HepG2 (cell line): ENCODE measurements around the gene KIF22. TPM values are rescaled to one million over a fixed set of nuclear protein-coding genes. Genes with fewer than 3 reads are reported as not detected.
A peak's percentile ranks its signal among the peaks of the same experiment; 100 is the strongest.

Experiments
- AGO2 ChIP-seq: fragments of 200-400 bp; formaldehyde crosslinking; optimal IDR thresholded peaks from 2 replicates; pipeline ENCODE3; 2017; ENCODE audit warnings: mild to moderate bottlenecking, low read depth, low read length, moderate library complexity
- BCL6 ChIP-seq: IDR thresholded peaks from 2 replicates; pipeline ENCODE4 v1.6.1; 2016; ENCODE audit warnings: missing genetic modification reagents, missing compliant biosample characterization
- KDM4B ChIP-seq: sonication (generic); formaldehyde crosslinking; IDR thresholded peaks from 2 replicates; pipeline ENCODE4 v1.4.0; 2020; ENCODE audit warnings: missing genetic modification reagents
- KLF12 ChIP-seq: sonication (generic); formaldehyde crosslinking; IDR thresholded peaks from 2 replicates; pipeline ENCODE4 v1.4.0; 2020; ENCODE audit warnings: missing genetic modification reagents, borderline replicate concordance
- MTF2 ChIP-seq: sonication (generic); formaldehyde crosslinking; IDR thresholded peaks from 2 replicates; pipeline ENCODE4 v1.5.0; 2020; ENCODE audit warnings: missing genetic modification reagents, borderline replicate concordance
- PAX8 ChIP-seq: sonication (generic); formaldehyde crosslinking; IDR thresholded peaks from 2 replicates; pipeline ENCODE4 v1.8.0; 2022; ENCODE audit warnings: mild to moderate bottlenecking, missing genetic modification reagents, borderline replicate concordance
- RAD21 ChIP-seq: fragments of 450-650 bp; formaldehyde crosslinking; IDR thresholded peaks from 2 replicates; pipeline ENCODE4 v1.5.0; 2020; ENCODE audit warnings: mild to moderate bottlenecking
- RARA ChIP-seq: IDR thresholded peaks from 2 replicates; pipeline ENCODE4 v1.6.1; 2016; ENCODE audit warnings: missing genetic modification reagents, missing compliant biosample characterization
- SAP130 ChIP-seq: IDR thresholded peaks from 2 replicates; pipeline ENCODE4 v1.6.1; 2016; ENCODE audit warnings: low read depth
- SOX13 ChIP-seq, 3 experiments: fragments of 450-650 bp in 1 of 3; sonication (generic) in 1 of 3; formaldehyde crosslinking in 1 of 3; IDR thresholded peaks in 2 of 3; conservative IDR thresholded peaks in 1 of 3; 2 replicates each; pipeline versions ENCODE4 v1.5.0 to v1.6.1; 2016 to 2020; ENCODE audit warnings: antibody characterized with exemption in 1 of 3, mild to moderate bottlenecking in 1 of 3, missing compliant biosample characterization in 1 of 3, missing genetic modification reagents in 1 of 3, moderate library complexity in 1 of 3
- SOX6 ChIP-seq, 2 experiments: fragments of 450-650 bp in 1 of 2; sonication (generic) in 1 of 2; formaldehyde crosslinking in 1 of 2; IDR thresholded peaks; 2 replicates each; pipeline versions ENCODE4 v1.4.0 to v1.6.1; 2017 to 2020; ENCODE audit warnings: antibody characterized with exemption in 1 of 2, mild to moderate bottlenecking in 1 of 2, missing genetic modification reagents in 1 of 2
- TEAD3 ChIP-seq: optimal IDR thresholded peaks from 2 replicates; pipeline ENCODE3; 2016; ENCODE audit warnings: borderline replicate concordance
- ZKSCAN8 ChIP-seq: IDR thresholded peaks from 2 replicates; pipeline ENCODE4 v1.6.1; 2016; ENCODE audit warnings: borderline replicate concordance, missing genetic modification reagents, missing compliant biosample characterization
- ZNF160 ChIP-seq: sonication (generic); formaldehyde crosslinking; IDR thresholded peaks from 2 replicates; pipeline ENCODE4 v1.8.0; 2022; ENCODE audit warnings: mild to moderate bottlenecking, inconsistent platforms, missing genetic modification reagents
- ZNF274 ChIP-seq: sonication (generic); formaldehyde crosslinking; IDR thresholded peaks from 2 replicates; pipeline ENCODE4 v1.5.1; 2020; ENCODE audit warnings: mild to moderate bottlenecking, missing genetic modification reagents
- ZNF549 ChIP-seq: sonication (generic); formaldehyde crosslinking; IDR thresholded peaks from 2 replicates; pipeline ENCODE4 v1.5.0; 2020; ENCODE audit warnings: missing genetic modification reagents
- ZNF607 ChIP-seq: sonication (generic); formaldehyde crosslinking; IDR thresholded peaks from 2 replicates; pipeline ENCODE4 v1.5.1; 2020; ENCODE audit warnings: missing genetic modification reagents, mild to moderate bottlenecking, borderline replicate concordance
- ZNF720 ChIP-seq: sonication (generic); formaldehyde crosslinking; IDR thresholded peaks from 2 replicates; pipeline ENCODE4 v1.4.0; 2020; ENCODE audit warnings: missing genetic modification reagents
- ZNF790 ChIP-seq: sonication (generic); formaldehyde crosslinking; IDR thresholded peaks from 2 replicates; pipeline ENCODE4 v1.8.0; 2022; ENCODE audit warnings: missing genetic modification reagents, mild to moderate bottlenecking, borderline replicate concordance
- polyA plus RNA-seq, 8 experiments: library from polyadenylated mRNA; depleted of rRNA in 3 of 8; stranded (reverse) in 7 of 8; unstranded in 1 of 8; fragments of >200 nt; fragmentation: Illumina TruSeq in 4 of 8; extraction: Trizol in 4 of 8; gene quantifications; 2 replicates each; pipeline versions ENCODE4 v1.2.1 to v1.2.3, GENCODE V29; 2011 to 2016; ENCODE audit warnings: low read depth in 4 of 8, missing spikeins in 1 of 8, mixed read lengths in 1 of 8; ENCODE audit not compliant: insufficient read depth in 1 of 8
- total RNA-seq, 5 experiments: library from RNA; depleted of rRNA; stranded (reverse); fragments of >200 nt; fragmentation: Illumina TruSeq; extraction: Trizol; gene quantifications; 2 replicates each; pipeline ENCODE4 v1.2.3, GENCODE V29; 2016; ENCODE audit warnings: low read depth in 1 of 5
- TF ChIP-seq, protein P1 (sequence below): sonication (generic); formaldehyde crosslinking; IDR thresholded peaks from 2 replicates; pipeline ENCODE4 v1.4.0; 2020; ENCODE audit warnings: missing genetic modification reagents, borderline replicate concordance
- TF ChIP-seq, protein P2 (sequence below): sonication (generic); formaldehyde crosslinking; IDR thresholded peaks from 2 replicates; pipeline ENCODE4 v1.4.0; 2020; ENCODE audit warnings: missing genetic modification reagents
- TF ChIP-seq, protein P3 (sequence below): IDR thresholded peaks from 2 replicates; pipeline ENCODE4 v1.6.1; 2012; ENCODE audit warnings: low read length, improper control_type of control experiment

Gene KIF22
- total and polyA plus RNA-seq, 2 of the 13 experiments (the other 11 are each of a cell fraction or from before 2014, with no cell fraction given) = 95.8 to 118 TPM

DNA sequence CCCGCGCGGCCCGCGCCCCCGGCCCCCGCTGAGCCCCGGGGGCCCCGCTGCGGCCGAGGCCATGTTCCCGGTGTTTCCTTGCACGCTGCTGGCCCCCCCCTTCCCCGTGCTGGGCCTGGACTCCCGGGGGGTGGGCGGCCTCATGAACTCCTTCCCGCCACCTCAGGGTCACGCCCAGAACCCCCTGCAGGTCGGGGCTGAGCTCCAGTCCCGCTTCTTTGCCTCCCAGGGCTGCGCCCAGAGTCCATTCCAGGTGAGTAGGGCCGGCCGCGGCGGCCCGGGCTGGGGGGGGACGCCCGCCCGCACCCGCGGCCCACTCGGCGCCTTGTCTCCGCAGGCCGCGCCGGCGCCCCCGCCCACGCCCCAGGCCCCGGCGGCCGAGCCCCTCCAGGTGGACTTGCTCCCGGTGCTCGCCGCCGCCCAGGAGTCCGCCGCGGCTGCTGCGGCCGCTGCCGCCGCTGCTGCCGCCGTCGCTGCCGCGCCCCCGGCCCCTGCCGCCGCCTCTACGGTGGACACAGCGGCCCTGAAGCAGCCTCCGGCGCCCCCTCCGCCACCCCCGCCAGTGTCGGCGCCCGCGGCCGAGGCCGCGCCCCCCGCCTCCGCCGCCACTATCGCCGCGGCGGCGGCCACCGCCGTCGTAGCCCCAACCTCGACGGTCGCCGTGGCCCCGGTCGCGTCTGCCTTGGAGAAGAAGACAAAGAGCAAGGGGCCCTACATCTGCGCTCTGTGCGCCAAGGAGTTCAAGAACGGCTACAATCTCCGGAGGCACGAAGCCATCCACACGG, 16.3 kb downstream of the KIF22 start (continued):
- TF ChIP-seq, protein P1, sequence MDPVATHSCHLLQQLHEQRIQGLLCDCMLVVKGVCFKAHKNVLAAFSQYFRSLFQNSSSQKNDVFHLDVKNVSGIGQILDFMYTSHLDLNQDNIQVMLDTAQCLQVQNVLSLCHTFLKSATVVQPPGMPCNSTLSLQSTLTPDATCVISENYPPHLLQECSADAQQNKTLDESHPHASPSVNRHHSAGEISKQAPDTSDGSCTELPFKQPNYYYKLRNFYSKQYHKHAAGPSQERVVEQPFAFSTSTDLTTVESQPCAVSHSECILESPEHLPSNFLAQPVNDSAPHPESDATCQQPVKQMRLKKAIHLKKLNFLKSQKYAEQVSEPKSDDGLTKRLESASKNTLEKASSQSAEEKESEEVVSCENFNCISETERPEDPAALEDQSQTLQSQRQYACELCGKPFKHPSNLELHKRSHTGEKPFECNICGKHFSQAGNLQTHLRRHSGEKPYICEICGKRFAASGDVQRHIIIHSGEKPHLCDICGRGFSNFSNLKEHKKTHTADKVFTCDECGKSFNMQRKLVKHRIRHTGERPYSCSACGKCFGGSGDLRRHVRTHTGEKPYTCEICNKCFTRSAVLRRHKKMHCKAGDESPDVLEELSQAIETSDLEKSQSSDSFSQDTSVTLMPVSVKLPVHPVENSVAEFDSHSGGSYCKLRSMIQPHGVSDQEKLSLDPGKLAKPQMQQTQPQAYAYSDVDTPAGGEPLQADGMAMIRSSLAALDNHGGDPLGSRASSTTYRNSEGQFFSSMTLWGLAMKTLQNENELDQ (CRISPR knock-in tag) = no peak
- TF ChIP-seq ZNF720 = no peak
- TF ChIP-seq MTF2 (CRISPR knock-in tag) = no peak
- TF ChIP-seq, protein P2, sequence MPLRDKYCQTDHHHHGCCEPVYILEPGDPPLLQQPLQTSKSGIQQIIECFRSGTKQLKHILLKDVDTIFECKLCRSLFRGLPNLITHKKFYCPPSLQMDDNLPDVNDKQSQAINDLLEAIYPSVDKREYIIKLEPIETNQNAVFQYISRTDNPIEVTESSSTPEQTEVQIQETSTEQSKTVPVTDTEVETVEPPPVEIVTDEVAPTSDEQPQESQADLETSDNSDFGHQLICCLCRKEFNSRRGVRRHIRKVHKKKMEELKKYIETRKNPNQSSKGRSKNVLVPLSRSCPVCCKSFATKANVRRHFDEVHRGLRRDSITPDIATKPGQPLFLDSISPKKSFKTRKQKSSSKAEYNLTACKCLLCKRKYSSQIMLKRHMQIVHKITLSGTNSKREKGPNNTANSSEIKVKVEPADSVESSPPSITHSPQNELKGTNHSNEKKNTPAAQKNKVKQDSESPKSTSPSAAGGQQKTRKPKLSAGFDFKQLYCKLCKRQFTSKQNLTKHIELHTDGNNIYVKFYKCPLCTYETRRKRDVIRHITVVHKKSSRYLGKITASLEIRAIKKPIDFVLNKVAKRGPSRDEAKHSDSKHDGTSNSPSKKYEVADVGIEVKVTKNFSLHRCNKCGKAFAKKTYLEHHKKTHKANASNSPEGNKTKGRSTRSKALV (CRISPR knock-in tag) = no peak
- TF ChIP-seq, protein P3, sequence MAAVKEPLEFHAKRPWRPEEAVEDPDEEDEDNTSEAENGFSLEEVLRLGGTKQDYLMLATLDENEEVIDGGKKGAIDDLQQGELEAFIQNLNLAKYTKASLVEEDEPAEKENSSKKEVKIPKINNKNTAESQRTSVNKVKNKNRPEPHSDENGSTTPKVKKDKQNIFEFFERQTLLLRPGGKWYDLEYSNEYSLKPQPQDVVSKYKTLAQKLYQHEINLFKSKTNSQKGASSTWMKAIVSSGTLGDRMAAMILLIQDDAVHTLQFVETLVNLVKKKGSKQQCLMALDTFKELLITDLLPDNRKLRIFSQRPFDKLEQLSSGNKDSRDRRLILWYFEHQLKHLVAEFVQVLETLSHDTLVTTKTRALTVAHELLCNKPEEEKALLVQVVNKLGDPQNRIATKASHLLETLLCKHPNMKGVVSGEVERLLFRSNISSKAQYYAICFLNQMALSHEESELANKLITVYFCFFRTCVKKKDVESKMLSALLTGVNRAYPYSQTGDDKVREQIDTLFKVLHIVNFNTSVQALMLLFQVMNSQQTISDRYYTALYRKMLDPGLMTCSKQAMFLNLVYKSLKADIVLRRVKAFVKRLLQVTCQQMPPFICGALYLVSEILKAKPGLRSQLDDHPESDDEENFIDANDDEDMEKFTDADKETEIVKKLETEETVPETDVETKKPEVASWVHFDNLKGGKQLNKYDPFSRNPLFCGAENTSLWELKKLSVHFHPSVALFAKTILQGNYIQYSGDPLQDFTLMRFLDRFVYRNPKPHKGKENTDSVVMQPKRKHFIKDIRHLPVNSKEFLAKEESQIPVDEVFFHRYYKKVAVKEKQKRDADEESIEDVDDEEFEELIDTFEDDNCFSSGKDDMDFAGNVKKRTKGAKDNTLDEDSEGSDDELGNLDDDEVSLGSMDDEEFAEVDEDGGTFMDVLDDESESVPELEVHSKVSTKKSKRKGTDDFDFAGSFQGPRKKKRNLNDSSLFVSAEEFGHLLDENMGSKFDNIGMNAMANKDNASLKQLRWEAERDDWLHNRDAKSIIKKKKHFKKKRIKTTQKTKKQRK = no peak
- TF ChIP-seq AGO2 = peak; percentile 7
- 0 out of 2 replicates have a peak, but pooled peaks have one; percentile 17 for TF ChIP-seq RARA (CRISPR knock-in tag)
- no peak for TF ChIP-seq ZNF274 (CRISPR knock-in tag)
- TF ChIP-seq SOX13 (IDR thresholded peaks at IDR 0.05) = no peak
- 0 out of 4 replicates have a peak, but pooled peaks of 1 of the 2 experiments have one; percentile 23 for TF ChIP-seq SOX13 (CRISPR knock-in tag; conservative IDR thresholded peaks at IDR 0.05 in 1 of 2, IDR thresholded peaks at IDR 0.05 in 1 of 2)
- TF ChIP-seq KDM4B (CRISPR knock-in tag) = 0 out of 2 replicates have a peak, but pooled peaks have one; percentile 50
- peak; percentile 56 for TF ChIP-seq RAD21 (CRISPR knock-in tag)
- peak; percentile 28 for TF ChIP-seq TEAD3 (CRISPR knock-in tag)
- 0 out of 2 replicates have a peak, but pooled peaks have one; percentile 22 for TF ChIP-seq ZNF160
- no peak for TF ChIP-seq ZNF549 (CRISPR knock-in tag)
- TF ChIP-seq SOX6 (IDR thresholded peaks at IDR 0.05) = no peak
- TF ChIP-seq SOX6 (CRISPR knock-in tag; IDR thresholded peaks at IDR 0.05) = no peak
- peak; percentile 19; the same call in 1 of the 2 replicates for TF ChIP-seq SAP130 (CRISPR knock-in tag)
- 0 out of 2 replicates have a peak, but pooled peaks have one; percentile 55 for TF ChIP-seq KLF12 (CRISPR knock-in tag)
- no peak; the same call in 1 of the 2 replicates for TF ChIP-seq ZNF607
- no peak for TF ChIP-seq BCL6 (CRISPR knock-in tag)
- TF ChIP-seq ZNF790 (CRISPR knock-in tag) = 0 out of 2 replicates have a peak, but pooled peaks have one; percentile 29
- TF ChIP-seq PAX8 (CRISPR knock-in tag) = no peak
- no peak for TF ChIP-seq ZKSCAN8 (CRISPR knock-in tag)
